Cardiac septum (tissue), 1 donor: Measurements from ENCODE around the gene ZNF692. TPM values are rescaled to one million over a fixed set of nuclear protein-coding genes. Genes with fewer than 3 reads are reported as not detected.
"Not testable (repeated sequence)": the region's sequence is repeated elsewhere in the genome, so short reads cannot be mapped to it uniquely, and the experiment has no call there.

Experiments used
- DNase-seq: peaks from one replicate; pipeline ENCODE4 v3.0.0-alpha.2; 2020; ENCODE audit warnings: low spot score
- intact Hi-C: fragments of 100-400 bp; cut with DNase I; formaldehyde crosslinking; loops from one replicate; pipeline ENCODE4 v1.14.0; 2022
- total RNA-seq: library from RNA; stranded (reverse); fragmentation: NEBNext Ultra II Directional; extraction: Animal tissue kit (Norgen Biotek cat#: 25700); gene quantifications from one replicate; pipeline ENCODE4 v1.2.1, GENCODE V29; 2021
- donor health status: DM: no; HTN: no; CAD: no.

The ZNF692 gene
- total RNA-seq, 1 donor from 2014 or later, result 18.1 TPM

DNA sequence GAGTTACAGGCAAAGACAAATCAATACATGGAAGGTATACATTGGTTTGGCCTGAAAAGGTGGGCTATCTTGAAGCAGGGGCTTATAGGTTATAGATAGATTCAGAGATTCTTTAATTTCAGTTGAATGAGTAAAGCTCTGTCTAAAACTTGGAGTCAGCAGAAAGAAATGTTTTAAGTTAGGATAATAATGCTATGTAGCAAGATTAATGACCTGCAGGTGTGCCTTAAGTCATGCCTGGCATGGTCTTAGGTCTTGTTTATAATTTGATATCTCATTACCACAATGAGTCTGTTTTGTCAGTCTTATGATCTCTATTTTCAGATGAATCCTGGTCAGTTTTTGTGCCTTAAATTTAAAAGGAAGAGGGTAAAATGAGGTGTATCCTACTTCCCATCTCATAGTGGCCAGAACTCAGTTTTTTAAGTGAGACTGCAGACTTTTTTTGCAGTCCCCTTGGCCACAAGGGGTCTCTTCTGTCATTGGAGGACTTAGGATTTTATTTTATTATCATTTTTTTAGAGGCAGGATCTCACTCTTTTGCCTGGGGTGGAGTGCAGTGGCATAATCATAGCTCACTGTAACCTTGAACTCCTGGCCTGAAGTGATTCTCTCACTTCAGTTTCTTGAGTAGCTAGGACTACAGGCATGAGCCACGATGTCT, 25.9 kb upstream of the ZNF692 start:
- DNase-seq, result no peak
- intact Hi-C loops, result no loop called here

DNA sequence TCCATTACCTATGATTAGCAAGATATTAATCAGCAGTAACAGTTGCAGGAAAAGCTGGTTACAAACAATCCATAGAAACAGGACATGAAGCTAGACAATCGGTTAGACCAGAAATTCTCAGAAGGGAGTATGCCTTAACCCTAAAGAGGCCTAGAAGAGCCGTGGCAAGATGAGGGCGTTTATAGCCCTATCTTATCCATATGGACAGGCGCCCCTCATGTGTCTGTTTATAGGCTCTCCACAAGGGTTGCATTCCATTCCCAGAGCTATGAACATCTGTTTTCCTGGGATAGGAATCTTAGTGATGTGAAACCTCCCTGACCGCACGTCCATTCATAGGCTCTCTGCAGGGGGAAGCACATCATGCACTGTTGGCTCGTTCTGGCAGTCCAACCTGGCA, 23.5 kb upstream of the ZNF692 start:
- intact Hi-C loops, DNase-seq: not testable (repeated sequence)

DNA sequence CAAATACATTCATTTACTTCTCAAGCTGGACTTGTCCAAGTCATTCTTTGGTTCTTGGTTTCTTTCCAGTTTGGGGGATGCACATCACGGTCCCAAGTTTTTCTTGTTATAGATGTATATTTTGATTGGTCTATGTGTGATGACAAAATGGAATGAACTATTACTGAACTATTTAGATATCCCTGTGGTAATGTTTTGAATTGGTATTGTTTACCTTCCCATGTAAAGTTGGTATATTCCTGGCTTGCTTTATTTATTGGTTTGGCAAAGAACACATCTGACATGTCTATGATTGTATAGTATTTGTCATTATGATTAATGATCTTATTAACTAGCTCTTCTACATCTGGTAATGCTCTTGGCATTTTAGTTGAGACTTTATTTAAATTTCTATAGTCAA, 22.4 kb upstream of the ZNF692 start:
- DNase-seq, result no peak
- intact Hi-C loops, result no loop called here

DNA sequence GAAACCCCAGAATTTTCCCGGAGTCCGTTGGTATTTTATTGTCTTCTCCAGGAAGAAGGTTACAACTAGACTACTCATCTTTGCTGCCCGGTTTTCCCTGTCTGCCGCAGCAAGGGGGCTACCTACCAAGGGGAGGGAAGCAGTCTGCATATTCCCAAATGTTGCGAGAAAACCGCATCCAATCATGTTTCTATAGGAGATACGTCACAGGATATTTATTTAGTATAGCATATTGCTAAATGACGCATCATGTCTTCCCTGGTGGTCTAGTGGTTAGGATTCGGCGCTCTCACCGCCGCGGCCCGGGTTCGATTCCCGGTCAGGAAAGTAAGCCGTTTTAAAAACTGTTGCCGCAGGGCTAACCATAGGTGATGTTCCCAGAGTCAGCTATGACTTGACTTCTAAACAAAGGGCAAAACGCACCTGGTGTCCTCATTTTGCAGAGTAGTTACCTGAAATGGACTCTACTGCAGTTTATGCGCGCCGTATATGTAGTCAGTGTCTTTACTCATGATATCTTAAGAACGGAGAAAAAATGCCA, 15.2 kb upstream of the ZNF692 start:
- intact Hi-C loops, result loop anchor here (1.0 to 2.0 kb wide), 4 partner anchors 15 to 39 kb away; partner anchors contain the start of genes PGBD2, ZNF672 and ZNF692
- no peak for DNase-seq

DNA sequence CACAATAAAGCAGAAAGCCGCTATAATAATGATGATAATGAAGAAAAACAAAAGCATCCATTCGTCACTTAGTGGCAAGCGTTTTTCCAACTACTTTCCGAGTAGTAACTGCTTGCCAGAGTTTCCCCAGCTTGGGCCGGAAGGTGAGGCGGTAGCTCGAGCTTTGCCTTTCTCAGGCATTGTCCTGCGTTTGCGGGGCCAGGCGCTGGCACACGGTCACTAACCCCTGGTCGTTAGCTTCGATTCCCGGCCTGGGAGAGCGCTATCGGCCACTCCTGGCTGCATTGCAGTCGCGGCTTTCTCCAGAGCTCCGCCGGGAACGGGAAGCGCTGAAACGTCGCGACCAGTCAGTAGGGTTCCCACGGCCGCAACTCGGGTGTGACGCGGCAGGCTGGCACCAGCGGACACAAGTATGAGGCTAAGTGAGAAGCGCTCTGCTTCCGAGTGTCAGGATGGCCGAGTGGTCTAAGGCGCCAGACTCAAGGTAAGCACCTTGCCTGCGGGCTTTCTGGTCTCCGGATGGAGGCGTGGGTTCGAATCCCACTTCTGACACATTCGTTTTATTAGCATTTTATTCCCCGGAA, 14.6 kb upstream of the ZNF692 start:
- intact Hi-C loops, result loop anchor here (1.0 kb wide), 3 partner anchors 14 to 35 kb away; partner anchors contain the start of genes PGBD2, ZNF672 and ZNF692
- peak; percentile 96 for DNase-seq

DNA sequence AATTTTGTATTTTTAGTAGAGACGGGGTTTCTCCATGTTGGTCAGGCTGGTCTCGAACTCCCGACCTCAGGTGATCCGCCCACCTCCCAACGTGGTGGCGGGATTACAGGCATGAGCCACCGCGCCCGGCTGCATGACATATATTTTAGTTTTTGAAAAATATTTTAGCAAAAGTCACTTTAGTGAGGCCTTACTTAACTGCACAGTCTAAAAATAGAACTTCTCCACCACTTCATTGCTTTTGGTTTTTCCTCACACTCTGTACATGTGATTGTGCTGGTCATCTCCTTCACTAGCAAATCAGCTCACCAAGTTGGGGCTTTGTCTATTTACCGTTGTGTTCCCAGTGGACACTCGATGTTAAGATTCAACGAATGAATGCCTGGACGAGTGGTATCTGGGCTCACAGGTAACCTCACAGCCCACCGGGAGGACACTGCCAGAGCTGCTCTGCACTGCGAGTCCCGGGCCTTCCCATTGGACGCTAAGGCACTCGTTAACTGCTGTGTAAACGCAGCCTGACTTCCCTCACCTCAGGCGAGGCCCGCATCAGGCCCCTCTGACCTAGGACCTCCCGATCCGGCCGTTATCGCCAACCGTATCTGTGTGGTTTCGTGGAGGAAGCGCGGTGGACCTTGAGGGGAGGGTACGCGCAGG, 14.0 kb upstream of the ZNF692 start:
- intact Hi-C loops, result loop anchor here (1.0 kb wide), 3 partner anchors 14 to 35 kb away; partner anchors contain the start of genes PGBD2, ZNF672 and ZNF692
- DNase-seq, result peak; percentile 80

DNA sequence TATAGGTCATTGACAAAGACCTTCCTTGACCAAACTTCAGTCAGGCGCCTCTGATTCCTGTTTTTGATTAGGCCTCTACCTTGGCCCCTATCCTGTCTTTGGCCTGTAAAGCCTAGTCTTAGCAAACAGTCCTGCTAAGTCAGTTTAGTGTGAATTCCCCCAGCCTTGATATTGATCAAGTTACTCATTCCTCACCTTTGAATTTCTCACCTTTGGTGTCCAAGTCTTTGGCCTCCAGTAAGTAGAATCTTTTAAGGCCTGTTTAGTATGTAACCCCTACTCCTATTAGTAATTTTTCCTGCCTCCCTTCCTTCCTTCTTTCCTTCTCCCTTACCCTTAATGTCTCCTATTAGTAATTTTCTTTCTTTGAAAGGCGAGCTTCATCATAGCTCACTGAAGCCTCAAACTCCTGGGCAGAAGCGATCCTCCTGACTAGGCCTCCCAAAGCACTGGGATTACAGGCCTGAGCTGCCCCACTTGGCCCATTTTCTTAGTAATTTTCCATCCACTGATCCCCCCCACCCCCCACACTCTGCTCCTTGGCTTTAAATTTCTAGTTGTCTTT, 13.0 kb upstream of the ZNF692 start:
- no peak for DNase-seq
- intact Hi-C loops, result no loop called here

DNA sequence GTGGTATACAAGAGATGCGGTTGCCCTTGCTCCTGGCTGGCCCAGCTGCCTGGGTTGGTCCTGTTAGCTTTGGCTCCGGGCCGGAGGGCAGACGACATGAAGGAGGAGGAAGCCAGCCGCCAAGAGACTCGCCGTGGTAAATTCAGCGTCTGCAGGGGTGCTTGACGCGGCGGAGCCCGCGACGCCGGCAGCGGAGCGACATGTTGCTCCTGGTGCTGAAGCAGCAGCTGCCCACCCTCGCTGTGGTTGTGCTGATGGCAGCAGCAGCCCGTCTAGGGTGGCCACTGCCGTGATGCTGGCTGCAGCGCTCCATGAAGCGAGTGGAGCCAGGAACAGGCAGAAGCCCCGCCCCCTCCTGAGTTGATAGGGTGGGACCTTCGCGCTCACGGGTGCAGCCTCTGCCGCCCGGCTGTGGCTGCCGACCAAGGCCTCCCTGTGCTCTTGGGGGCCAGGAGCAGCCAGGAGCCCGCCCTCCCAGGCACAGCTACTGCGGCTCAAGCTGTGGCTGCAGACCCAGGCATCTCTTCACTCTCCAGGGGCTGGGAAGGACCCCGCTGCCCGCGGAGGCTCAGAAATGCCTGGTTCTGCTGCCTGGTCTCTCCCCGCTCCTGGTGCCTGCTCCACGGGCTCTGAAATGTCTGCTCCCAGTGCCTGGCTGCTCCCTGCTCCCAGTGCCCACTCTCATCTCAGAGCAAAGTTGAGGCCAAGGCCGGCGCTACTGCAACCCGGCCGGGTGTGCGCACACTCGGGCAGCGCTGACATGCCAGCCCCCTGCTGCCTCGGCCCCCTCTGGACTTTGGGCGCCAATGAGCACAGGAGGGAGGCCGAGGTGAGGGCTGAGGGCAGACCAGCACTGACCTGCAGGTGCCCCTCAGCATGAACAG, 4.4 kb upstream of the ZNF692 start:
- intact Hi-C loops, result no loop called here
- peak; percentile 94 for DNase-seq

DNA sequence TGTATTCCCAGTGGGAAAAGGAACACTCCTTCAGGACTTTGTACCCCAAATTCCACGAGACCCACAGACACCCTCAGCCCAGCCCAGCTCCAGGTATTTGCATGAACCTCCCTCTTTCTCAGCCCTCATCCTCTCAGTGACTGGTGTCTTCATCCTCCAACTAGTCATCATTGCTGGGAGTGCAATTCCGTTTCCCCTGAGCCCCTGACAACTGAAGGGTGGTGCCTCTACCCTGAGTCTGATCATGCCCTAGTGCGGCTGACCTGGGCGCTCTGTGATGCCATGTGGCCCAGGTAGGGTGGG, 3.8 kb upstream of the ZNF692 start:
- intact Hi-C loops, result no loop called here
- DNase-seq, result no peak

DNA sequence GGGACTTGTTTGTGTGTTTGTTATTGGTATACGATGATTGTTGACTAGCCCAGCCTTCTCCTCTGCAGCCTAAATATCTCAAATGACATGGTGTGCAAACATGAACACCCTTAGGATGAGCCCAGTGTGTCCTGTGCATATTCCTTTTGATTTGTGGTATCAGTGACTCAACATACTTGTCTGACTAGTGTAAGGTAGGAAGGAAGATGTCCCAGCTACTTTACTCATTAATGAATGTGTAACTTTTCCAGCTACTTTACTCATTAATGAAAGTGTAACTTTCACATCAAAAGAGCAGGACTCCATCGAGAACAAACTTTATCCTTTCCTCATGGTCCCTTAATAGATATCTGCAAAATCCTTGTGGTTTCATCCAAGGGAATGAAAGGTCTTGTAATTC, 2.7 kb upstream of the ZNF692 start:
- intact Hi-C loops, result no loop called here
- DNase-seq, result no peak

DNA sequence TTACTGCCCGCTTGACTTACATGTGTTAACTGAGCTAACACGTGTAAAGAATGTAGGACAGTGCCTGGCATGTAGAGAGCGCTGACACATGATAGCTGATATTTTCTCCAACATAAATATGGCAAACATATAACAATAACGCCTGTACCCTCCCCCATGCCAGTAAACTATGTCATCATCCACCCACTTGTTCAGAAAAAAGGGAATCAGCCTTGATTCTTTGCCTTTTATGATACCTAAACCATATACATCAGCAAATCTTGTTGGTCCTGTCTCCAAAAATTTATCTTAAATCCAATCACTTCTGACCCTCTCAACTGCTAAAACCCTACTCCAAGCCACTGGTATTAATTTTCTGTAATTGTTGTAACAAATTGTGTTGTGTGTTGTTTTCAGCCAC, 1.1 kb upstream of the ZNF692 start:
- DNase-seq, result no peak
- intact Hi-C loops, result no loop called here

DNA sequence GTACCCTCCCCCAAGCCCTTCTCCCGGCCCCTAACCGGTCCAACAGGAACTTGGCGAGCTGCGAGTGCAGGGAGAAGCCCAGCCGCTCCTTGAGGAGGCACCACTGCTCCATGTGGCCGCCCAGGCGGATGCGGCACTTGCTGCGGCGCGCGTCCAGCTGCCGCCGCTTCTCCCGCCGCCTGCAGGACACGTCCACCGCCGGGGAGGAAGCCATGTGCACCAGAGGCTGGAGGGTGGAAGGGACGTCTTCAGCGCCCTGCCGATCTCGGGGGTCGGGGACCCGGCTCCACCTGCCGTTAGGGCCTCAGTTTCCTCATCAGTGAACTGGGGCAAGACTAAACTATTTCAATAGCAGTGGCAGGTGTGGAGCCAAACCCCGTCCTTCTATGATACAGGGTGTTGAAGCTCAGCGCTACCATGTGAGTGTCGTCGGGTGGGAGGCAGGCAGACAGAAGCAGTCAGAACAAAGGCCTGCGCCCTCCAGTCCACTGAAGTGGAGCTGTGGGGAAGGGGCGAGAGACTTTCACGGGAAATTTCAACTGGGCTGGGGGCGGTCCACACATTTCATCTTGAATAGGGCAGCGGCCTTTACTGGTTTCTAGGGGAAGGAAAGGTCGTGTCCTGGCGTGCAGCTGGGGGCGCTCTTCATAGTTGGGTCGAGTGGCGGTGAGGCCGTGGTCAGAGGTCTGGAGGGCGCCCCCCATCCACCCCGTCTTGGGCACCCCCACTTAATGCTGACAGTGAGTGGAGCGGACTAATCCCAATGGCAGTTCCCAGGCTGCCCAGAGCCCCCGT, 592 bp downstream of the ZNF692 start:
- intact Hi-C loops, result no loop called here

DNA sequence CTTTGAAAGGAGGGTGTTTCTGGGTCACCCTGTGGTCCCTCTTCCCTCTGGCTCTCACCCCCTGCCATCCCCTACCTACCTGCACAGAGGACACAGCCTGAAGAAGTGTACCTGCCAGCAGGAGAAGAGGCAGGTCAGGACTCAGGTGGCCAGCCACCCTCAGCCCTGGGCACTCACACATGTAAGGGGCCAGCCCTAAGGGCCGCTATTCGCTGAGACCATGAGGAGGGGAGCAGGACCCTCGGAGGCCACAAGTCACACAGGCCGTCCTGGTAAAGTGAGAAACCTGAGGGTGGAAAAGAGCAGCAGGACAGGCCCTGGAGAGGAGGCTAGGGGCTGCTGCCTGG, 1.2 kb downstream of the ZNF692 start:
- no peak for DNase-seq
- intact Hi-C loops, result no loop called here

More for the DNA sequence above, 592 bp downstream of the ZNF692 start:
- DNase-seq, result no peak

DNA sequence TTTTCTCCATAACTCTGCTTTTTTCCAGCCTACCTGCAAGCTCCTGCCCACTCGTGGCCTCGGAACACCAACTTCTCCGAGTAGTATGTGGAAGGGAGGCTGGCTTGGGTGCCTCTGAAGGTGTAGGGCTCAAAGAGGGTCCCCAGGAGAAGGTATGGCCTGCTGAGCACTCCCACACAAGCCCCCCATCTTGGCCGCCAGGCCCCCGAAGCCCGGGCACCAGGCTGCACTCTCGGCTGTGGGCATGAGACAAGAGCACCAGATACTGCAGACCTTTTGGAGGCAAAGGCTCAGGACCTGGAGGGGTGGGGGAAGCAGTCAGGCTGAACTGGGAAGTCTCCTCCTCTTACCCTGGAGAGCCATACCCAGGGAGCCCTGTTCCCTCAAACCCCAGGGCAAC, 1.7 kb downstream of the ZNF692 start:
- intact Hi-C loops, result no loop called here
- DNase-seq, result no peak

DNA sequence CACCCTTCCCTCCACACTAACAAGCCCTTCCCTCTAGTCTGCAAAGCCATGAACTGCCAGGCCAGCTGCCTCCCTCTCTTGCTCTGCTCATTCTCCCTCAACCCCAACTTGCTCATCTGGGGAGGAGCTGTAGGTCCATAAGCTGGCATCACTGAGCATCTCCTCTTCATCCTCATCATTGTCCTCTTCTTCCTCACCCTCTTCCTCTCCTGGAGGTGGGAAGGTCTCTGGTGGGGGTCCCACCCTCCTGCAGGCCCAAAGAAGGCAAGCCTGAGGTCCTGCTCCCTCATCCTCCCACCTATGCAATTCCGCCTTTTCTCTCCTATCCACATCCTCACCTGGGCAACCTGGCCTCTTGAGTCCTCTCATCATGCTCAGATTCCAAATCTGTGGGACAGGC, 2.7 kb downstream of the ZNF692 start:
- no peak for DNase-seq
- intact Hi-C loops, result no loop called here

DNA sequence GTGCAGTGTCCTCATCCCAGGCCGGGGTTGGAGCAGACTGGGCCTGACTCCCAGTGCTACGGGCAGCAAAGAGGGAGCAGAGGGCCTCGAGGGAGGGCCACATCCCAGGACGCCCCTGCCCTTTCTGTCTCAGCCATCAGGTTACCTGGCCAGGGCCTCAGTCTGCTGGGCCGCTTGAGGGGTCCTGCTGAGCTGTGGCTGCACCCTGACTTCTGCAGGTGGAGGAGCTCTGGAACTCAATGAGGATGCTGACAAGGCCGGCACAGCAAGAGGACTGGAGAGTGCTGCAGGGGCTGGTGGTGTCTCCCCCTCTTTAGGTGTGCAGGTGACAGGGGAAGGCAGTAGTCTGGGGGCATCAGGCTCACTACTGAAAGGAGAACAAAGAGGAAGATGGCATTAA, 3.3 kb downstream of the ZNF692 start:
- DNase-seq, result no peak
- intact Hi-C loops, result no loop called here

DNA sequence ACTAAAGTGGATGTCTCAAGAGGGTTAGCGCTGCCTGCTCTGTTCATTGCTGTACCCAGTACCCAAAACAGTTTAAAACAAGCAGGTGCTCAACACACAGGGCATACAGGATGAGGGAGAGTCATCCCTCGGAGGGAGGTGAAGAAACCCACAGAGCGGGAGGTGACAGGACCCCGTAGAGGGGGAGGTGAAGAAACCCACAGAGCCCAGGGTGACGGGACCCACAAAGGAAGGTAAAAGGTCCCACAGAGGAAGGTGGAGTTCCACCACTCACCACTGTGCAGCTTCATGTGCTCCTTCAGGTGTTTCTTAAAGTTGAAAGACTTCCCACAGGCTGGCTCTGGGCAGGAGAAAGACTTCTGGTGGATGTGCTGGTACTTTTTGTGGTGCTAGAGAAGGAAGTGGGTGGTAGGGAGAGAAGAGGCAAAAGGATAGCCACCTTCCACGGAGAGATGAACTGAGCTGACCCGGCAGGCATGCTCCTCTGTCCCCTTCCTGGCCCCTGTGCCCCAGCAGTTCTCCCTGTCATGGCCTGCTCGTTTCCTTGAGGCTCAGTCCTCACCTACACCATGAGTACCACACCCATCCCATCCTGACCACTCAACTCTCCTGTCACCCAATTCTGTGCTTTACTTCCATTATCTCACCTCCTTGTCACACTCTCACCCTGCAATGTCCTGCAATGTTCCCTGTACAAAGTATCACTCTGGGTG, 5.1 kb downstream of the ZNF692 start:
- DNase-seq, result no peak
- intact Hi-C loops, result no loop called here
